Stomach (tissue), 4 donors: ENCODE measurements around the gene CEACAM16.
"Not testable (repeated sequence)": the region's sequence is repeated elsewhere in the genome, so short reads cannot be mapped to it uniquely, and the experiment has no call there.

Experiments used
- CTCF ChIP-seq, 7 experiments: fragments of 450-650 bp in 4 of 7; fragments of 200-600 bp in 3 of 7; sonication (generic) in 3 of 7; IDR thresholded peaks; one replicate each; pipeline ENCODE4 v1.5.1; 2016 to 2019; ENCODE audit warnings: antibody characterized with exemption in 7 of 7, control low read depth in 2 of 7, mild to moderate bottlenecking in 1 of 7
- EP300 ChIP-seq: sonication (generic); formaldehyde crosslinking; IDR thresholded peaks from one replicate; pipeline ENCODE4 v1.6.1; 2017; ENCODE audit warnings: antibody characterized with exemption
- POLR2A ChIP-seq, 4 donors: fragments of 450-650 bp; IDR thresholded peaks; one replicate each; pipeline ENCODE4 v1.6.1; 2016; ENCODE audit warnings: antibody characterized with exemption in 4 of 4, control low read depth in 2 of 4, mild to moderate bottlenecking in 1 of 4, moderate library complexity in 1 of 4

DNA sequence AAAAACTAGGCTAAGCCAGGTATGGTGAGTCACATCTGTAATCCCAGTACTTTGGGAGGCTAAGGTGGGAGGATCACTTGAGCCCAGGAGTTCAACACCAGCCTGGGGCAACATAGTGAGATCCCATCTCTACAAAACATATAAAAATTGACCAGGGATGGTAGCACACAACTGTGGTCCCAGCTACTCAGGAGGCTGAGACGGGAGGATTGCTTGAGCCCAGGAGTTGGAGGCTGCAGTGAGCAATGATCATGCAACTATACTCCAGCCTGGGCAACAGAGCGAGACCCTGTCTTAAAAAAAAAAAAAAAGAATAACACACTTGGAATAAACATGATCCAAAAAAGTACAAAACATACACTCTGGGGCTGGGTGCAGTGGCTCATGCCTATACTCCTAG, 28.9 kb upstream of the CEACAM16 start:
- TF ChIP-seq CTCF (IDR thresholded peaks at IDR 0.05); POLR2A (IDR thresholded peaks at IDR 0.05); EP300: not testable (repeated sequence)
